ENCODE data around the gene TNFRSF14. TPM values are rescaled to one million over a fixed set of nuclear protein-coding genes. Genes with fewer than 3 reads are reported as not detected.

TNFRSF14 gene
- total RNA-seq, 1 donor from 2014 or later, result 0.61 TPM

DNA sequence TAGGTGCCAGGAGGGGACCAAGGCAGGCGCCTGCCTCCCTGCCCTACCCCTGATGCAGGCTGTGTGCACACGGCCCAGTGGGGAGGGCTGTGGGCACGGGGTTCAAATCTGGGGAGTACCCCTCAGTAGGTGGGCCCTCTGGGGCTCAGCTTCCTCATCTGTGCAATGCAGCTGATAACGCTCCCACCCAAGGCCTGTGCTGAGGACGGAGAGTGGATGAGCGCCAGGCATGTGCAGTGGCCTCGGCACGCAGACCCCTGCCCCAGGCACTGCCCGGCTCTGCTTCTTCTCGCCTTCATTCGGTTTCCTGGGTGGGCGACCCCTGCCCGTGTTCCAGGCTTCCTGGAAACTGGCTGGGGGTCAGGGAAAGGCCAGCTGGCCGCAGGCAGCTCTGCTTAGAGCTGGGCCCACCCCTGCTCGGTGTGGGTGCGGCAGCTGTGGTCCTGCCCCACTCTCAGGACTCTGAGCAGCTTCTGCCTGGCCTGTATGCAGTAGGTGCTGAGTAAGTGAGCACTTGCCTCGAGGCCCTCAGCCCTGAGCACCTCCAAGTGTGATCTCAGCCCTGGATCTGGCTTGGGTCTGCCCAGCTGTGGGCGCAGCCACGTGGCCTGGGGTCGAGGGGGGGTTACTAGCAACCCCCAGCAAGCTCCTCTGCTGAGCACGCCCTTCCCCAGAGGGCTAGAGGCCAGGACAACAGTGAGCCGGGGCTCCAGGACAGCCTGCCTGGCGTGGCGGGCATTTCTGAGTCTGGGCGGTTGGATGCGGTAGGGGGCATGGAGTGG lies 11.9 kb upstream of the TNFRSF14 start:
- no peaks in the 10 kb centered on the region for H3K27me3 Mint-ChIP-seq (ENCODE audit: low read depth)
- H3K36me3 Mint-ChIP-seq (ENCODE audit: low read depth), result no peaks in the 10 kb centered on the region
- H3K9me3 Mint-ChIP-seq, result no peaks in the 10 kb centered on the region
- peaks cover 40% of the 10 kb centered on the region for H3K4me1 Mint-ChIP-seq
- H3K4me3 Mint-ChIP-seq, result peak overlapping the region; percentile 70
- DNase-seq (ENCODE audit: low read depth, low spot score), result peak; percentile 20
- TF ChIP-seq CTCF (conservative IDR thresholded peaks at IDR 0.05), result no peak
- peak overlapping the region; percentile 27 for H3K27ac Mint-ChIP-seq (ENCODE audit: unreplicated experiment)

- Mint-ChIP-seq H3K4me1 (peaks cover 40% of the 10 kb centered on the region), H3K4me3 (peak overlapping the region; percentile 70), H3K9me3 (no peaks in the 10 kb centered on the region), H3K27me3 (ENCODE audit: low read depth) (no peaks in the 10 kb centered on the region), H3K27ac (ENCODE audit: unreplicated experiment) (peak overlapping the region; percentile 27), H3K36me3 (ENCODE audit: low read depth) (no peaks in the 10 kb centered on the region)
- peak; percentile 22 for DNase-seq (ENCODE audit: low read depth, low spot score)
- no peak for TF ChIP-seq CTCF (conservative IDR thresholded peaks at IDR 0.05)
Measured at GRCh38 chr1:2544875-2545640, 11.1 kb upstream of the TNFRSF14 start.

GRCh38 chr1:2545754-2546514 lies 10.2 kb upstream of the TNFRSF14 start:
- Mint-ChIP-seq H3K27me3 (ENCODE audit: low read depth) (no peaks in the 10 kb centered on the region), H3K36me3 (ENCODE audit: low read depth) (no peaks in the 10 kb centered on the region), H3K27ac (ENCODE audit: unreplicated experiment) (no peak overlapping the region), H3K9me3 (no peaks in the 10 kb centered on the region), H3K4me1 (peaks cover 40% of the 10 kb centered on the region), H3K4me3 (no peak overlapping the region)
- no peak for TF ChIP-seq CTCF (conservative IDR thresholded peaks at IDR 0.05)
- DNase-seq (ENCODE audit: low read depth, low spot score), result peak; percentile 78

GRCh38 chr1:2546515-2547209 lies 9.5 kb upstream of the TNFRSF14 start:
- Mint-ChIP-seq H3K27me3 (ENCODE audit: low read depth) (no peaks in the 10 kb centered on the region), H3K36me3 (ENCODE audit: low read depth) (no peaks in the 10 kb centered on the region), H3K9me3 (no peaks in the 10 kb centered on the region), H3K4me3 (peak overlapping the region; percentile 87), H3K4me1 (peaks cover 33% of the 10 kb centered on the region), H3K27ac (ENCODE audit: unreplicated experiment) (no peak overlapping the region)
- peak; percentile 39 for TF ChIP-seq CTCF (conservative IDR thresholded peaks at IDR 0.05)
- peak; percentile 47 for DNase-seq (ENCODE audit: low read depth, low spot score)
